Measurements from ENCODE around the gene HGFAC.

Gene HGFAC

DNA sequence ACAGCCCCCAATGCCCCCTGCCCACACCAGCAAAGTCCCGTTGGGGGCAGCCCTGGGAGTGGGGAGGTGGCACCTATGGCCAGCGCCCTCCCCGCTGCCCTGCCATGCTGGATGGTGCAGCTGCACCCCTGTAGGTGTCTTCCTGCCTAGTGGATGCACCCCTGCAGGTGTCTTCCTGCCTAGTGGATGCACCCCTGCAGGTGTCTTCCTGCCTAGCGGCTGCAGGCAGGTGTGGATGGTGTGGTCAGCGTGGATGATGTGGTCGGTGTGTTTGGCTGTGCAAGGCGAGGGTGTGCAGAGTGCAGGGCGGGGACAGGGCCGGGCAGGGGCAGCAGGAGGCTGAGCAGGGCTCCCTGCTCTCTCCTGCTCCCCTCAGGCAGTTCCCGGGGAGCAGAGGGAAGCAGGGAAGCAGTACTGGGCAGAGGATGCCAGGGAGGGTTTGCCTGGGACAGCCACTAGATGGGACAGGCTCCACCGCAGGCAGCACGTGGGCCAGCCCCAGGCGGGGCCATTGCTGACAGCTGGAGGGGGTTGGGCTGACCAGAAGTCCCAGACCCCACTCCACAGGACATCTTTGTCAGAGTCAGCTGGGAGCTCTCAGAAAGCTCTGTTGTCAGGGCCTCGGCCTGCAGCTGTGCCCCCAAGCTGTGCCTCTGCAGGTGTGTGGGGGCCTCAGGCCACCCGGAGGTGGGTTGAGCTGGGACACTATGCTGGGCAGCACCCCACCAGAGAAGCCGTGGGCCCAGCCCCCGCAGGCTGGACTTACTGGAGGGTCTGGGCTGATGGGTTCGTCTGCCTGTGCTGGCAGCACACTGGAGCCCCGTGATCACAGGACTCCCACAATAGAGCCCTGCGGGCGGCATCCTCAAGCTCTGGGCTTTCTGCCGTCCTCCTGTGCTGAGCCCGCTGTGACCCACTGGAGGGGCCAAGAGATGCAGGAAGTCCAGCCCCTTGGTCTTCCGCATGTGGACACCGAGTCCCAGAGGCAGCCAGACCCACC is 45.1 kb downstream of the HGFAC start:
- DNase-seq (ENCODE audit: low read depth) = no peak

DNA sequence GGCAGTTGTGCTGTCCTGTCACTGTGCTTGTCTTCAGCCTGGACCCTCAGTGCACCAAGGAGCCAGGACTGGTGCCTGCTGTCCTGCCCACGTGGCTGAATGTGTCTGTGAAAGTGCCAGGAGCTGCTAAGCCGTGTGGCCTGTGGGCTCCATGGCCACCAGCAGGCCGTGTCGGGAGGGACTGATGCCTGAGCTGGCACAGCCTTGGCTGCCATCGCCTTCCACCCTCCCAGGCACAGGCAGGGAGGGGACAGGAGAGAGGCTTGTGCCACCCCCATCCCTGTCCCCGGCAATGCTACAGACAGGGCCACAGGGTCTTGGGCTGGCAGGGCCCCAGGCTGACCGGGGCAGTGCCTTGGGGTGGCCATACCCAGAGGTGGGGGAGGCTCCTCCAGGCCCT is 46.1 kb downstream of the HGFAC start:
- no peak for DNase-seq (ENCODE audit: low read depth)

DNA sequence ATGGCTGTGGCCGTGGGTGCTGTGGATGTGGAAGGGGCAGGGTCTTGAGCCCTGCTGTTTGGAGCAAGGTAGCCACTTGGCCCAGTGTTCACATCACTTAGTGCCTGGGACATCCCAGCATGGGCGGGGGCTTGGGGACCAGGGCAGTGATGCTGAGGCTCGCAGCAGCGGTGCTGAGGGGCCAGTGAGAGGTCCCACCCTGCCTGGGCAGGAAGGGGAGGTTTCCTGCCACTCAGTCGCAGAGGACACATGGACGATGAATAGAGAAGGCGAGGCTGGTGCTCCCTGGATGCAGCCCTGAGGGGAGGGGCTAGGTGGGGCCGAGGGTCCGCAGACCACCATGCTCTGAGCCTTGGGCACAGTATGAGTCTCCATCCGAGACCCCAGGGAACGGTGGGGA is 47.1 kb downstream of the HGFAC start:
- DNase-seq (ENCODE audit: low read depth) = no peak

DNA sequence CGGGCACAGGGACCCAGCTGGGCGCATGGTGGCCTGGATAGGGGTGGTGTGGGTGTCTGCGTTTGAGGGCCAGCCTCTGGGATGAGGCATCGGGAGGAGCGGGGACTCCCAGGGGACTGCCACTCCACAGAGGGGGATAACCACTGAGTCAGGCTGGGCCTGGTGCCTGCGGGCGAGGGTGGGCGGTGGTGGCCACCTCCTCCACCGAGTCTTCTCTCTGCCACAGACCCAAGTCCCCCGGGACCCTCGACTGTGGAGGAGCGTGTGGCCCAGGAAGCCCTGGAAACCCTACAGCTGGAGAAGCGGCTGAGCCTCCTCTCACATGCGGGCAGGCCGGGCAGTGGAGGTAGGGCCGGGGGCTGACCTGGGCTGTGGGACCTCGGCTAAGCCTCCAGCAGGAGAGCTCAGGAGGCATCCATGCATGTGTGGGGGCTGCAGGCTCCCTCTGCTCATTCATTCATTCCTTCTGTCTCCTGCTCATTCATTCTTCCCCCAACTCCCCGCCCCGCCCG is 47.7 kb downstream of the HGFAC start:
- DNase-seq (ENCODE audit: low read depth) = no peak

DNA sequence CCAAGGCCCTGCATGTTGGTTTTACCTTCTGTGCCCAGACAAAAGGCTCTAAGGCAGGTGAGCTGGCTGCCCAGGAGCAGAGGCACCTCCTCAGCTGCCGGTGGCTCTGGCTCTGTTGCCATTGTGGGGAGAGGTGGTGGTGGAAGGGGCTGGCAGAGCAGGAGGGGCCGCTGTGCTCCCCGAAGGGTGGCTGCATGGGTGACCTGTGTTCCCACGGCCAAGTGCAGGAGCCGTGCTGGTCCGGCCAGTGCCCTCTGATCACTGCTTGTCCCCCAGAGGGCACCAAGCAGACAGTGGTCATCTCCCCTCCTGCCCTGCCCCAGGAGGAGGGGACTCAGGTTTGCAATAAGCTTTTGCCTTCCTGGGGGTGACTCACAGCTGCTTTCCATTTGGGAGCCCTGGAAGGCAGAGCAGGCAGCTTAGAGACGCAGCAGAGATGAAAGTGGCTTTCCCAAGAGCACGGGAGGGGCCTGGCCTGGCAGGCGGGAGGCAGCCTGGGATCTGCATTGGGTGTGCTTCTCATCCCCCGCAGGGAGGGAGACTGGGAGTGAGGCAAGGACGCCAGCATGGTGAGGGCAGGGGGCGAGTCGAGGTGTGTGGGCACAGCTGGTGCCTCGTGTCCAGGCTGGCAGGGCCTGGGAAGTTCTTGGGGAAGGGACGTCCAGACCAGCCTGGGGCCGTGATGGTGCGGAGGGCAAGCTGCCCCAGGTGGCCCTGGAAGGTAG is 50.1 kb downstream of the HGFAC start:
- DNase-seq (ENCODE audit: low read depth) = peak; percentile 24

DNA sequence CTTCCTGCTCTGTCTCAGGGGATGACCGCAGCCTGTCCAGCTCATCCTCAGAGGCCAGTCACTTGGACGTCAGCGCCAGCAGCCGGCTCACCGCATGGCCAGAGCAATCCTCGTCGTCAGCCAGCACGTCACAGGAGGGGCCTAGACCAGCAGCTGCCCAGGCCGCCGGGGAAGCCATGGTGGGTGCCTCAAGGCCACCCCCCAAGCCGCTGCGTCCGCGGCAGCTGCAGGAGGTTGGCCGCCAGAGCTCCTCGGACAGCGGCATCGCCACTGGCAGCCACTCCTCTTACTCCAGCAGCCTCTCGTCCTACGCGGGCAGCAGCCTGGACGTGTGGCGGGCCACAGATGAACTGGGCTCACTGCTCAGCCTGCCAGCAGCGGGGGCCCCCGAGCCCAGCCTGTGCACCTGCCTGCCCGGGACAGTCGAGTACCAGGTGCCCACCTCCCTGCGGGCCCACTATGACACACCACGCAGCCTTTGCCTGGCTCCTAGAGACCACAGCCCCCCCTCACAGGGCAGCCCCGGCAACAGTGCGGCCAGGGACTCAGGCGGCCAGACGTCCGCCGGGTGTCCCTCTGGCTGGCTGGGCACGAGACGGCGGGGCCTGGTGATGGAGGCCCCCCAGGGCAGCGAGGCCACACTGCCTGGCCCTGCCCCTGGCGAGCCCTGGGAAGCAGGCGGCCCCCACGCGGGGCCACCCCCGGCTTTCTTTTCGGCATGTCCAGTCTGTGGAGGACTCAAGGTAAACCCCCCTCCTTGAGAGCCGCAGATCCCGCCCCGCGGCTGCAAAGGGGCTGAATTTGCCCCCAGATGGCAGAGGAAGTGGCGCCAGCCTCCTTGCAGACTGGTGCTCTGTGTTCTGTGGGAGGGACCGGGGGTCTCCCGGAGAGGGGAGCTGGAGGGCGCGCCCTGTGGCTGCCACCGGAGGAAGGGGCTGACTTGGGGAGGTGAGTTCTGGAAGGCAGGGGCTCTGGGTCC is 51.3 kb downstream of the HGFAC start:
- no peak for DNase-seq (ENCODE audit: low read depth)

DNA sequence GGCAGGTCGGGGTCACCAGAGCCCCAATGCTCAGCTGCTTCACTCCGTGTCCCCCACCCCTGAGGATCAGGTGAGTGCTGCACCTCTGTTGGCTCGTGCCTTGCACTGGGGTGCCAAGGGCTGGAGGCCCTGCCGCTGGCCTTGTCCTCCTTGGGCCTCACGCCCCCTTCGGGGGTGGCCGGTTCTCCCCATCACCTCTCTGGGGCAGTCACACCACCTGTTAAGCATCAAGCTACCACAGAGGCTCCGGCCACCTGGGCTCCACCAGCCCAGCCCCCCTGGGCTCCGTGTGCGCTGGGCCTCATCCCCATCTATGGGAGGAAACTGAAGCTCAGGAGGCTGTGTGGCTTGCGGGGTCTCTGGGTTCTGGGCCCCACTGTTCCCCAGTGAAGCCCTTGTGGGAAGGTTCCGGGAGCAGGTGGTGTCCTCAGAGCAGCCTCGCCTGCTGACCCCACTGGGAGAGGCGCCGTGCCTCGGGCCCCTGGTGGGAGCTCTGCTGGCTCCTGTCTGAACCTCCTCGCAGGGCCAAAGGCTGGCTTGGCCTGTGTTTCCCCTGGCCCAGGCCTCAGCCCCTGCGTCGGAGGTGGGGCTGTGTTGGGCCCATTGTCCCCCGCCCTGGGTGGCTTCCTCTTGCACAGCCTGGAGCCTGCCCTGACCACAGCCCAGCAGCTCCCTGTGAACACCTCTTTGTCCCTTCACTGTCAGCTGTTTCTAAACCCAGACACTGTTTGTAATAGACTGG is 52.1 kb downstream of the HGFAC start:
- no peak for DNase-seq (ENCODE audit: low read depth)

DNA sequence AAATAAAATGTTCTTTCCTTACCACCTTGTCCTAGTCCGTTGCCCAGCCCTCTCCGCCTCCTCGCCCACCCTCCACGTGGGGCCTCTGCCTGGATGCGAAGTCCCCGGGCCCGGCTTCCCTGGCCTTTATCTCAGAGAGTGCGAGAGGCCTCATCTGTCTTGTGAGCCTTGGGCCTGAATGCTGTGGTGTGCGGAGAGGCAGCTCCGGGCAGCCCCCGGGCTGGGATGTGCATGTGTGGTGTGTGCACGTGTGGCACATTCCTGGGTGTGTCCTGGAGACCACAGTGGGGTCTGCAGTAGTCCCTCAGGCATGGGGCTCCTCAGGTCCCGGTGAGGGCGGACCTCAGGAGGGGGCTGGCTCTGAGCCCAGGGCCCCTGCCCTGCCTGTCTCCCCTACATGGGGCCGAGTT is 52.7 kb downstream of the HGFAC start:
- no peak for DNase-seq (ENCODE audit: low read depth)

DNA sequence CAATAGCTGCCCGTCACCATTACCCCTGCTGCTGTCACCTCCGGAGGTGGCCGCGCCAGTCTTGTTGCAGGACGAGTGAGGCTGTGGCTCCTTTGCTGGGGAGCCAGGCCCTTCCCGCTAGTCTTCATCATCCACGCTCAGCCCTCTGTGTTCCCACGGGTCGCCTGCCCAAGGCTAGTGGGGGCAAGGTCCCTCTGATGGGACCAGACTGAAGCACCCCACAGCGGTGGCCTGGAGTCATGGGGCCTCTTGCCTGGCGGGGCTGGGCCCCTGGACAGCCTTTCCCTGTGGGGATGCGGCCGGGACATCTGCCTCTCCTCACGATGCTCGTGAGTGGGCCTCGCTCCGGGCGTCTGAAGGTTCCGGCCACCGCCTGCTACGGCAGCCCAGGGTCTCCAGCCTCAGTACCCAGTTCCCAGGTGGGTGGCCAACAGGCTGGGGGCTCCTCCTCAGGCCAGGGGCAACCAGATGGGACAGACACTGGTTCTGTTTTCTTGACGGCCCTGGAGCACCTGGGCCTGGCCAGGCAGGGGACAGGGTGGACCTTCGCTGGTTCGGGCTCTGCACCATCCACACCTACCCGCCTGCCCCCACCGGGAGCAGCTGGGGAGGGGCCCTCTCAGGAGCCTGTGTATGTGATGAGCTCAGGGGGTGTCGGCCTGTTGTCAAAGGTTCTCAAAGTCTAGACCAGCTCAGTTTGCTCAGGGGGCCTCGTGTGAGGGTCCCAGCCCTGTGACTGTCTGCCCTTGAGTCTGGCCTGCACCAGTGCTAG is 53.6 kb downstream of the HGFAC start:
- no peak for DNase-seq (ENCODE audit: low read depth)

DNA sequence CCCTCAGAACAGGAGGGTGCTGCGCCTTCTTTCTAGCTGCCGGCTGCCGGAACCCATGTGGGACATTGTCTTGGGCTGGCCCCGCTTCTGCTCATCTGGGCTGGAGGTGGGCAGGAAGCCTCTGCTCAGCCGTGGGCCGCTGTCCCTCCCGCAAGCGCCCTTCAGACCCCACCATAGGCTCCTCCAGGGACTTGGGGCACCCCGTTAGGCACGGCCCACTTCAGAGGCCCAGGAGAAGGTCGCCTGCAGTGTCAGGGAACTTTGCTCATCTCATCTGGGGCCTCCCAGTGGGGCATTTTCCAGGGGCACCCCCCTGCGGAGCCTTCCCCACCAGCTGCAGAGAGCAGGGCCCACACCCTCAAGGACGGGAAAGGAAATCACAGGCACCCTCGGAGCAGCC is 54.3 kb downstream of the HGFAC start:
- DNase-seq (ENCODE audit: low read depth) = no peak

DNA sequence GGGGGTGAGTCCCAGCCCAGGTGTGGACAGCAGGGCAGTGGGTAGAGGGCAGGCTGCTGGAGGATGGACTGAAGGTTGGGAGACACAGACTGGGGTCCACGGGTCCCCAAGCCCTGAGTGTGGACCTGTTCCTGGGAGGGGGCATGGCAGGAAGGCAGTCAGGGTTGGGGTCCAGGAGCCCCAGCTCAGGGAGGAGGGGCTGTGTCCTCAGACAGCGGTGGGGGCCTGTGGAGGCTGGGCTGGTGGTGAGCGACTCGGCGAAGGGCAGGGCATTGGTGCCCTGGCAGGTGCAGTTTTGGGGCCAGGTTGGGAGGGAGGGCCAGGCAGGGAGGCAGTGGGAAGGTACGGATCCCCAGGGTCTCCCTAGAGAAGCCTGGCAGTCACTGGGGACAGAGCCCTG is 55.3 kb downstream of the HGFAC start:
- DNase-seq (ENCODE audit: low read depth) = no peak

DNA sequence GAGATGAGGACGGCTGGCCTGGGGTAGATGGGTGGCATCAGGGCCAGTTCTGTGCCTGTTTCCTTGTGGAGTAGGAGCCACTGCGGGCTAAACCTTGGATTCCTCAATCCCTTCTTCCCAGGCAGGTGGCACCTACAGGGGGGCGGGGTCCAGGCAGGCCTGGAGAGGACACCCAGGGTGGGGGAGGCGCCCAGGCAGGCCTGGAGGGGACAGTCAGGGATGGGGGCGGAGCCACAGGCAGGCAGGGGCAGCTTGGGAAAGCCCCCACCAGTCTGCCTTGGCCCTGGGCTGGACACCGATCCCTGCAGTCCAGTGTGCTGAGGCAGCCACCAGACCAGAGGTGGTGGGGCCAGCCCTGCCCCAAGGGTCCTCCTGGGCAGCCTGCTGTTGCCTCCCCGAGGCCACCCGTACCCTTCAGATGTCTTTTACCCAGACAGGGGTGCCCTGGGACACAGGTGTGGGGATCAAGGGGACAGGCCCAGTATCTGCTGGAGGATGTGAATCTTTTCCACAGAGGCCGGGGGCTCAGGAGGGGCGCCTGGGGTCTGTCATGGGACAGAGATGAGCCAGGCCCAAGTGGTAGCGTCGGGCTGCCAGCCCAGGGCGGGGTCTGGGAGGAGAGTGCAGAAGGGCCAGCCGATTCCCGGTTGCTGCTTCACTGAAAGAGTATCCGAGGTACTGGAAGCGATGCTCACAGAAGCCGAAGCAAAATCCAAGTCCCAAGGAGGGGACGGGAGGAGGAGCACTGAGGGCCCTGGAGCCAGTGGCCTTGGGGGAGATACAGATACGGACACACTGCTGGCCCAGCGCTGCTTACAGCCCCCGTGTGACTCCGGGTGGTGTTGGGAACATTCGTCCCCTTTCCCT is 56.0 kb downstream of the HGFAC start:
- DNase-seq (ENCODE audit: low read depth) = no peak

DNA sequence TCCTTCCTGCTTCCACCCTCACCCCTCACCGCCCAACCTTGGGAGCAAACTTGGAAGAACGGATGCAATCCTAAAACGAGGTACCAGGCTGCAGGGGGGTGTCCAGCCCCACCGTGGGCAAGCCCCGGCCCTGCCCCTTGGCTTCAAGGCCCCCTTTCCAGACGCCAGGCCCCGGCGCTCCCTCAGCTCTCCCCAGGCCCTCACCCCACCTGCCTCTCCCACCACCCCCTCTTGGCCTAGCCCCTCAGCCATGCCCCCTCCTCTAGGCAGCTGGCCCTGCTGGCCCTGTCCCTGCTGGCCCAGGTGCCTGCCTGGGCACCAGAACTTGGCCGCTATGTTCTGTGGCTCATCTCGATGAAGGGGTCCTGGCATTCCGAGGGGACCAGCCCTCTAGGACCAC is 56.6 kb downstream of the HGFAC start:
- no peak for DNase-seq (ENCODE audit: low read depth)
